ENCODE data around the gene DUSP22.

The DUSP22 gene

DNA sequence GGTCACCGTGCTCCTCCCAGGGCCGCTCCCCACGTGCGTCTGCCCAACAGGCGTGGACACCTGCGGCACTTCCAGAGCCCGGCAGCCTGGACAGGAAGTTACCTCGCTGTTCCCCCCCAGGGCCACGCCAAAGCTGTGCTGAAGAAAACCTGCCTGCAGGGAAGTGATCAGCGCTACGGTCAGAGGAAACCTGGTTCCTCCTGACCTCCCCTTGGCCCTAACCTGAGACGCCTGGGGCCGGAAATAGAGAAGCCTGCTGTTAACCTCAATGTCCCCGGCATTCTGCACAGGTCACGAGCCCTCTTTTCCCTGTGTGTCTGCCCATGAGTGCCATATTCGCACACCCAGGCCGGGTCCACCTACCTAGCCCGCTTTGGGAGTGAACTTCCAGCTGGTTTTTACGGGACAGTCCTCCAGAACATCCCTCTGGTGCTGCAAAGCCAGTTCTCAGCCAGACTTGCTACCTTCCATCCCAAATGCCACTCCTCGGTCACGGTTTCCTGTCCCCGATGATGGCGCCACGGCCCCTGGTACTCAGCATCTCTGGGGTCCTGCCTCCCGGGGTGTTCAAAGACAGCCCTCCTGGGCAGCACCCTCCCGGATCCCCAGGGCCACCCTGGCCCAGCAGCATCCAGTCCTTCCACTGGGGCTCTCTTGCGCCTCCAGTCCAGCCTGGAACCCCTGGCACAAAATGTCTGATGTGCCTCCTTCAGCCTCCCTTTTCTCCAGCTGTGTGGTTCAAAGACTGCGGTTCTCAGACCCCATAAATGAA, 87.3 kb downstream of the DUSP22 start:
- Histone ChIP-seq H3K27ac (ENCODE audit: low read length) (no peak overlapping the region), H3K9ac (ENCODE audit: low read depth, low read length) (no peak overlapping the region), H3K4me3 (ENCODE audit: low read length) (no peak overlapping the region), H3K27me3 (ENCODE audit: insufficient read depth, low read length) (peaks cover 6% of the 10 kb centered on the region; the same call in 1 of the 2 replicates), H3K4me1 (ENCODE audit: insufficient read depth, low read length) (peaks cover 2% of the 10 kb centered on the region; the same call in 1 of the 2 replicates), H3K36me3 (ENCODE audit: insufficient read depth, low read depth, low read length) (no peaks in the 10 kb centered on the region), H3K9me3 (ENCODE audit: insufficient read depth, low read depth, low read length) (no peaks in the 10 kb centered on the region)

DNA sequence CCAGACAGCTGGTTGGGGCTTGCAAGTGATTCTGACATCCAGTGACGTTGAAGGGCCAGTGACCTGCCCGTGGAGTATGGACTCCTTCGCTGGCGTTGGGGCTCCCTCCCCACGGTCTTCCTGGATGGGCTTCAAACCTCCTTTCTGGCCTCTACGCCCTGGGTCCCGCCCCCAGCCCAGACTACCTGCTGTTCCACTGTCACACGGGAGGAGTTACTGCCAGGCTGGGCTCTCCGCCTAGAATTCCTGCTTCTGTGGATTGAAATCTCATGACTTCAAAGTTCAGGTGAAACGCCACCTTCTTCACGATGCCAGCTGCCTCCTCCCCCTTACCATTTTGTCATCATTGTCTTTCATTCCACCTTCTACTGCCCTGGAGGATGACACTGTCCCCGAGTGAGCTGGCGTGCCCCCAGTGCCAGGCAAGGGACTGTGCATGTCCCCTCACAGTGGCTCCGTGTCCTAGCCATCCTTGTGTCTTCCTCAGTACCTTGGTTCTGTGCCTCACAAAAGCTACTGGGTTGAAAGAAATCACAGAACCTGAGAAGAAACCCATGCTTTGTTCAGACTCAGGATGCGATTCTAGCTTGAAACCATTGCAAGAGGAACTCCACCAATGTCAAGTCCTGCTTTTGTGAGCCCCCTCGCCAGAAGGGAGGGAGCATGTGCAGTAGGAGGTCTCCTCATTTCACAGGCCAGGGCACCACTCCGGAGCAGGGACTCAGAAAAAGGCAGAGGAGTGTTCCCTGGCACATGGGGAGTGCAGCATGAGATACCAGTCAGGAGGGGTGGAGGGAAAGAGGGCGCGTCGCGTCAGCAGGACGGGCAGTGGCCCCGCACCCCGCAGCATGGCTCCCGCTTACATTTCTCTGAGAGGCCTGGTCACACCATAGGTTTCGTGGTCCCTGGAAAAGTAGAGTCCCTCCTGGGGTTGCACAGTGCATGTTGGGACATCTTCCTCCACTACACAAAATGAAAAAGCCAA, 88.2 kb downstream of the DUSP22 start:
- Histone ChIP-seq H3K4me1 (ENCODE audit: insufficient read depth, low read length) (no peaks in the 10 kb centered on the region), H3K9me3 (ENCODE audit: insufficient read depth, low read depth, low read length) (no peaks in the 10 kb centered on the region), H3K4me3 (ENCODE audit: low read length) (no peak overlapping the region), H3K27ac (ENCODE audit: low read length) (no peak overlapping the region), H3K36me3 (ENCODE audit: insufficient read depth, low read depth, low read length) (no peaks in the 10 kb centered on the region), H3K27me3 (ENCODE audit: insufficient read depth, low read length) (peaks cover 12% of the 10 kb centered on the region; the same call in 1 of the 2 replicates), H3K9ac (ENCODE audit: low read depth, low read length) (no peak overlapping the region)

DNA sequence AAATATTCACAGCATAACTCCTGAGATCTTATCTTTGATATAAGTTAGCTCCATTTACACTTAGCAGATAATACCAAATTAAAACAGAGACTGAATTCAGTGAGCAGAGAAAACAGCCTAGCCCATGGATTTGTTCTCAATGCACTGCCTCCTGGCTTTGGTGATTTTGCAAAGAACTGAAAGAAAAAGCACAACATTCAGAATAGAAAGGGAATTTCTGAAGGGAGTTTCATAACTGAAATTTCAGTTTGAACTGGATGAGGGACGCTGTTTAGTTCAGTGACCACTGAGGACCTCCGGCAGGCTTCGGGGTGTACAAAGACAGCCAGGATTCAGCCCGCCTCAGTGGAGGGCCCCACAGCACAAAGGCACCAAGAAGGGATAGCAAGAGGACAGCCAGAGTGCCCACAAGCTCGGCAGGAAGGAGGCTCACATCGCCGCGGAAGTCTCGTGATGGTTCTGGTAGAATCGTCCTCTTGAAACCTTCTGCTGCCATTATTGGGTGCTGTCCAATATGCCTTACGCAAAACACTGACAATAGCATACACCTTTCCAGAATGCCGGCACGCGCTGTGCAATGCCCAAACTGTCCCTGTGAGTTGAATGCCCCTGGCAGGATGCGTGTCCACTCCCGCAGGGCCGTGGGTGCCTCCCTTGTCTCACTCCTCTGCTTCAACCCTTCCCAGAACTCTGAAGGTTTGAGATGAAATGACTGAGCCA, 89.6 kb downstream of the DUSP22 start:
- no peak overlapping the region for H3K27ac ChIP-seq (ENCODE audit: low read length)
- peaks cover 20% of the 10 kb centered on the region; the same call in 1 of the 2 replicates for H3K27me3 ChIP-seq (ENCODE audit: insufficient read depth, low read length)
- no peak overlapping the region for H3K4me3 ChIP-seq (ENCODE audit: low read length)
- no peaks in the 10 kb centered on the region for H3K36me3 ChIP-seq (ENCODE audit: insufficient read depth, low read depth, low read length)
- no peak overlapping the region for H3K9ac ChIP-seq (ENCODE audit: low read depth, low read length)
- H3K9me3 ChIP-seq (ENCODE audit: insufficient read depth, low read depth, low read length), result no peaks in the 10 kb centered on the region
- no peaks in the 10 kb centered on the region for H3K4me1 ChIP-seq (ENCODE audit: insufficient read depth, low read length)

DNA sequence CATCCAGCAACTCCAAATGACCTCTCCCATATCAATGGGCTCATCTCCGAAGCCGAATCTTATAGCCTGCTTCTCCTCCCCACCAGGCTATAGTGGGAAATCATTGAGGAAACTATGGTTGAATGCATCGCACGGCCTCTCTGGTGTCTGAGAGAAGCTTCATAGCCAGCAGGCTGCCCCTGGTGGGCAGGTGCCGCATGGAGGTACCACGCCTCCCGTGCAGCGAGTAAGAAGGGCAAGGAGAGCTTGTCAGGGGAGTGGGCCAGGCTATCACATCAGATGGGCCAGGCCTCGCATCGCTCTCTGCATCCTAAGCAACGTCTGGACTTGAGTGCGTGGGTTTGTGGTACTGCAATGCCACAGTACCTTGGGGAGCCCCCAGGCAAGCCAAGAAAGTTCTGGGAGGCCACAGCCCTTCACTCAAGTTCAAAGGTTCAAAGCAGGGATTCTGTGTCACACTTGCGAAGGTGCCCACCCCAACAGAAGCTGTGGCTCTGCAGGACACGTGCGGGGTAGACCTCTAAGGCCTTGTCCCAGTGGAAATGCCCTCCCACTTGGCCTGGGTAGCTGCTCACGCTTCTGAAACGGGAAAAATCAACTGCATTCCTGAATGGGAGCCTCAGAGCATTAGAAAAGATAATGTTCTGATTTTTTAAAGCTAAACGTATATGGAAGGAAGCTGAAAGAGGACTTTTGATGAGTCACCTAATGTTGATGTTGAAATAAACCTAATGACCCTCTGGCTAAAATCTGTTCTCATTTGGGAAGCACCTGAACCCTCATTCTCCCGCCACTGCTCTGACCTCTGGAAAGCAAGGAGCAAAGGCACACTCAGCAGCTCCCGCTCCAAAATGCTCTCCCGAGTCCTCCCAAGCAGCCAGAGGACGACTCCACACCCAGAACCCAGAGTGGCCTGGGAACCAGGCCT, 90.9 kb downstream of the DUSP22 start:
- Histone ChIP-seq H3K9me3 (ENCODE audit: insufficient read depth, low read depth, low read length) (no peaks in the 10 kb centered on the region), H3K4me1 (ENCODE audit: insufficient read depth, low read length) (no peaks in the 10 kb centered on the region), H3K36me3 (ENCODE audit: insufficient read depth, low read depth, low read length) (no peaks in the 10 kb centered on the region), H3K4me3 (ENCODE audit: low read length) (no peak overlapping the region), H3K9ac (ENCODE audit: low read depth, low read length) (no peak overlapping the region), H3K27ac (ENCODE audit: low read length) (no peak overlapping the region), H3K27me3 (ENCODE audit: insufficient read depth, low read length) (peaks cover 28% of the 10 kb centered on the region)

DNA sequence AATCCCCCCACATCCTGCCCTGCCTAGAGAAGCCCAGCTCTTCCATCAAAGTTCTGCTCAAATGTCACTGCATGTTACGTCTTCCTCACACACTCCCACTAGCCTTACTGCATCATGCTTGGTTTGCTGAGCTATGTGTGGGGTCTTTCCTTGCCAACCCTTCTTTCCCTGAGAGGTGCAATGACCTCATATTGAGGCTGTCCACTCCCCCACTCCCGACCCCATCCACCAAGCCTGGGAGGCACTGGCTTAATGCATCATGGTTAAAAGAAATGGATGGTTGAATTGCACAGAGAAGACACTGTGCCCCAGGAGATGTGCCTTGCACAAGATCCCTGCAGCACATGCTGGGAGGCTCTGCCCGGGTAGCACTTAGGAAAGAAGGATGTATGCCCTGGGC, 91.6 kb downstream of the DUSP22 start:
- Histone ChIP-seq H3K27me3 (ENCODE audit: insufficient read depth, low read length) (peaks cover 35% of the 10 kb centered on the region), H3K4me3 (ENCODE audit: low read length) (no peak overlapping the region), H3K36me3 (ENCODE audit: insufficient read depth, low read depth, low read length) (no peaks in the 10 kb centered on the region), H3K4me1 (ENCODE audit: insufficient read depth, low read length) (no peaks in the 10 kb centered on the region), H3K9ac (ENCODE audit: low read depth, low read length) (no peak overlapping the region), H3K27ac (ENCODE audit: low read length) (no peak overlapping the region), H3K9me3 (ENCODE audit: insufficient read depth, low read depth, low read length) (no peaks in the 10 kb centered on the region)

DNA sequence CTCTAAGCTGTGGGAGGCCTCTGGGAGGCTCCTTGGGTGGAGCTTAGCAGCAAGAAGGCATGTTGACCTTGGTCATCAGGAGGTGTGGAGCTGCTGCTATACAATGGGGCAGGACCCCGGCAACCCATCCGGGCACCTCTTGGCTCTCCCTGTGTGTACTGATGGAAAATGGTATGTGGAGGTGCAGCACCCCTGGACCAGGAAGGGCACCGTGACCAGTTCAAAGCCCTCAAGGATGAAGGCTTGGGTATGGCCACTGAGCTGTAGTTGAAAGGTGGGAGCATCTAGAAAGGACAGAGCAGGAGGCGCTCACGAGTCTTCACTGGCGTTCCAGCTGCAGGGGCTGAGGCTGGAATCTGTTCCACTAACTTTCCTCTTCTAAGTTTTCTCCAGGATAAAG, 92.6 kb downstream of the DUSP22 start:
- Histone ChIP-seq H3K27ac (ENCODE audit: low read length) (no peak overlapping the region), H3K4me3 (ENCODE audit: low read length) (no peak overlapping the region), H3K36me3 (ENCODE audit: insufficient read depth, low read depth, low read length) (no peaks in the 10 kb centered on the region), H3K9ac (ENCODE audit: low read depth, low read length) (no peak overlapping the region), H3K9me3 (ENCODE audit: insufficient read depth, low read depth, low read length) (no peaks in the 10 kb centered on the region), H3K4me1 (ENCODE audit: insufficient read depth, low read length) (no peaks in the 10 kb centered on the region), H3K27me3 (ENCODE audit: insufficient read depth, low read length) (peaks cover 45% of the 10 kb centered on the region)

DNA sequence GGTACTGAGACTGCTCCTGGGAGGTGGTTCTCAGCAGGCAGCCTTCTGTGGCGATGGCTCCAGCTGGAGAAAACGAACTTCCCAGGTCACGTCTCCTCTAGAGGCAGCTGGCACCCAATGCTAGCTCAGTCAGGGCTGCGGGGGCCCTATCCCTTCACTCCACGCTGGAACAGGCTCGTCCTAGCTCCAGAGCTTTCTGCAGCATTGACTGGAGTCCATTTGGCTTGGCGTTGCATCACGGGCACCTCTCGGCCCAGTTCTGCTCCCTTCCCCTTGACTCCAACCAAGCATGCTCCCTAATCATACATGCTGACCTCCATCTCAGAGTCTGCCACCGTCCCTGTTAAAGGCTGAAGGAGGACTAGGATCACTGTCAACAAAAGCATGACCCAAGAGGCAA, 93.3 kb downstream of the DUSP22 start:
- no peaks in the 10 kb centered on the region for H3K9me3 ChIP-seq (ENCODE audit: insufficient read depth, low read depth, low read length)
- no peak overlapping the region for H3K4me3 ChIP-seq (ENCODE audit: low read length)
- no peak overlapping the region for H3K27ac ChIP-seq (ENCODE audit: low read length)
- no peaks in the 10 kb centered on the region for H3K4me1 ChIP-seq (ENCODE audit: insufficient read depth, low read length)
- peaks cover 49% of the 10 kb centered on the region for H3K27me3 ChIP-seq (ENCODE audit: insufficient read depth, low read length)
- no peaks in the 10 kb centered on the region for H3K36me3 ChIP-seq (ENCODE audit: insufficient read depth, low read depth, low read length)
- H3K9ac ChIP-seq (ENCODE audit: low read depth, low read length), result no peak overlapping the region

DNA sequence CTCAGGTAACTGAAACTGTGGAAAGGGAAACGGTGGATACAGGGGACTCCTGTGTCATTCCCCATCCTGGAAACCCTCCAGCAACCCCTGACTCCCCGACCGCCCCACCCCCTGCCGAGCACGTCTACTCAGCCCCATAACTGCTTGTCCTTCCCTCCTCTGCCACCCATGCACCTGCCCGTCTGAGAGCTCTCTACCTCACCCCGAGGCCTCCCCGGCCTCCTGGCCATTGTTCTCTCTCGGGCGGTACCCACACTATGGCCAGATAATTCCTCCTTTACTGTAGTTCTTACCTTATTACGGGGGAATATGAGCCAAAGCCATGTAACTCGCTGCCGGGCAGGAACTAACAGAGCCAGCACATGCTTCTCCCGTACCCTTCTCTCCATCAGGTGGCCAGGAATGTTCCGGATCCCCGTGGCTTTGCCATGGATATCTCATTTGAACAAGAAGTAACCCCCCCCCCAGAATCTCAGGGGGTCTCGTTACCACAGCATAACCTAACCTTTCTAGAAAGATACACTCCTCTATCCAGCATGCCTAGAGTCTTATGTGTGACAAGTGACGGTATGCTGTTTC, 94.5 kb downstream of the DUSP22 start:
- peaks cover 58% of the 10 kb centered on the region for H3K27me3 ChIP-seq (ENCODE audit: insufficient read depth, low read length)
- H3K4me3 ChIP-seq (ENCODE audit: low read length), result no peak overlapping the region
- H3K4me1 ChIP-seq (ENCODE audit: insufficient read depth, low read length), result no peaks in the 10 kb centered on the region
- no peak overlapping the region for H3K9ac ChIP-seq (ENCODE audit: low read depth, low read length)
- H3K9me3 ChIP-seq (ENCODE audit: insufficient read depth, low read depth, low read length), result no peaks in the 10 kb centered on the region
- no peak overlapping the region for H3K27ac ChIP-seq (ENCODE audit: low read length)
- no peaks in the 10 kb centered on the region for H3K36me3 ChIP-seq (ENCODE audit: insufficient read depth, low read depth, low read length)

DNA sequence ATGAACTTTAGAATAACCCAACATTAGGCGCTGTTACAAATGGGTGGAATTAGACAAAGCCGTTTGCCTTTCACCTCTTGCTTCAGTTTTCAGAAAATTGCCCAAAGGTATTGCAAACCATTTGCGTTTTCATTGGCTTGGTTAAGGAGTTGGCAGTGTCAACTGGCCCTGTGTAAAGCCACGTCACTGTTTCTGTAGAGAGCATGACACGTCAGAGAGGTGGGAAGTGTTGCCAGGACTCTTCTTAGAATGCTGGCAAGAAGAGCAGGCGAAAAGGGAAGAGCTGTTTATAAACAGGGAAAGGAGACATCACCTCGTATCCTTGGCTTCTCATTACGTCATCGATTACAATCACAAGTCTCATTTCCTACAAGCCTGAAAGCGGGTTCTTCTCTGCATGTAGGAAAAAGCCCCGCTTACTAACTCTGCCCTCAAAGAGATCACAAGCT, 95.0 kb downstream of the DUSP22 start:
- H3K4me1 ChIP-seq (ENCODE audit: insufficient read depth, low read length), result no peaks in the 10 kb centered on the region
- H3K9ac ChIP-seq (ENCODE audit: low read depth, low read length), result no peak overlapping the region
- peaks cover 64% of the 10 kb centered on the region for H3K27me3 ChIP-seq (ENCODE audit: insufficient read depth, low read length)
- no peaks in the 10 kb centered on the region for H3K36me3 ChIP-seq (ENCODE audit: insufficient read depth, low read depth, low read length)
- H3K27ac ChIP-seq (ENCODE audit: low read length), result no peak overlapping the region
- no peak overlapping the region for H3K4me3 ChIP-seq (ENCODE audit: low read length)
- no peaks in the 10 kb centered on the region for H3K9me3 ChIP-seq (ENCODE audit: insufficient read depth, low read depth, low read length)

DNA sequence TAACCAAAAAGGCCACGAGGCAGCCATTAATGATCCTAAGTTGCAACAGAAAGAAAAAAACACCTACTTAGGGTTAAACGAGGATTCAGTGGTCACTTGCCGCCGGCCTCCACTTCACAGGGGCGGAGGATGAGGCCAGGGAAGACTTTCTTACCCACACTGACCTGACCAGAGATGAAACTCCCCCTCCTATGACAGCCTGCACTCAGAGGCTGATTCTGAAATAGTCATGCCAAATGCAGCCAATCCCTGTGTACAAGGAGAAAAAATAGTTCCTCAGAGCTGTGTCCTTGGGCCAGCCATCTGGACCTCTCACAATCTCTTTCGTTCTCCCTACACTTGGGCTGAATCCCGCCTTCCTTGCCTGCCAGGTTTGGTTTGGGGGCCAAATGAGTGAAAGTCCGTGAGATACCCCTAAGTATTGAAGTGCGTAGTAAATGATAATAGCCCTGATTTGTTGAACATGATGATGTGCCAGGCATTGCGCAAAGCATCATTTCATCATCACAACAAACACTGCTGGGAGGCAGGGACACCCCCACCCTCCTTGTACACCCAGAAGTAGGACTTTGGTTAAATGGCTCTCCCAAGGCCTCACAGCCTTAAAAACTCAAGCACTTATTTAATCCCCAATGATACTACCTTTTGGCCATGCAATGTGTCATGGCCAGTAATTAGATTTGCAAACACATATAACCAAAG, 96.1 kb downstream of the DUSP22 start:
- H3K27ac ChIP-seq (ENCODE audit: low read length), result no peak overlapping the region
- peaks cover 74% of the 10 kb centered on the region for H3K27me3 ChIP-seq (ENCODE audit: insufficient read depth, low read length)
- no peak overlapping the region for H3K4me3 ChIP-seq (ENCODE audit: low read length)
- H3K9me3 ChIP-seq (ENCODE audit: insufficient read depth, low read depth, low read length), result no peaks in the 10 kb centered on the region
- H3K36me3 ChIP-seq (ENCODE audit: insufficient read depth, low read depth, low read length), result no peaks in the 10 kb centered on the region
- no peak overlapping the region for H3K9ac ChIP-seq (ENCODE audit: low read depth, low read length)
- H3K4me1 ChIP-seq (ENCODE audit: insufficient read depth, low read length), result no peaks in the 10 kb centered on the region
